HepG2 (cell line): ENCODE measurements around the gene CDK9.

Experiments
- CTCF ChIP-seq: sonication (generic); formaldehyde crosslinking; IDR thresholded peaks from 2 replicates; pipeline ENCODE4 v1.5.0; 2020; ENCODE audit warnings: mild to moderate bottlenecking, missing genetic modification reagents, moderate library complexity
- POGZ ChIP-seq: sonication (generic); formaldehyde crosslinking; IDR thresholded peaks from 2 replicates; pipeline ENCODE4 v1.4.0; 2020; ENCODE audit warnings: mild to moderate bottlenecking, missing genetic modification reagents
- POLR2A ChIP-seq, 2 experiments: IDR thresholded peaks; 2 replicates each; pipeline ENCODE4 v1.6.1; 2011; ENCODE audit warnings: low read depth in 2 of 2, low read length in 2 of 2, mild to moderate bottlenecking in 1 of 2, moderate library complexity in 1 of 2; ENCODE audit not compliant: insufficient read depth in 1 of 2
- THAP11 ChIP-seq: IDR thresholded peaks from 2 replicates; pipeline ENCODE4 v1.6.1; 2016; ENCODE audit warnings: missing biosample characterization, missing genetic modification reagents
- ZNF230 ChIP-seq: sonication (generic); formaldehyde crosslinking; IDR thresholded peaks from 2 replicates; pipeline ENCODE4 v1.4.0; 2020; ENCODE audit warnings: mild to moderate bottlenecking, missing genetic modification reagents

DNA sequence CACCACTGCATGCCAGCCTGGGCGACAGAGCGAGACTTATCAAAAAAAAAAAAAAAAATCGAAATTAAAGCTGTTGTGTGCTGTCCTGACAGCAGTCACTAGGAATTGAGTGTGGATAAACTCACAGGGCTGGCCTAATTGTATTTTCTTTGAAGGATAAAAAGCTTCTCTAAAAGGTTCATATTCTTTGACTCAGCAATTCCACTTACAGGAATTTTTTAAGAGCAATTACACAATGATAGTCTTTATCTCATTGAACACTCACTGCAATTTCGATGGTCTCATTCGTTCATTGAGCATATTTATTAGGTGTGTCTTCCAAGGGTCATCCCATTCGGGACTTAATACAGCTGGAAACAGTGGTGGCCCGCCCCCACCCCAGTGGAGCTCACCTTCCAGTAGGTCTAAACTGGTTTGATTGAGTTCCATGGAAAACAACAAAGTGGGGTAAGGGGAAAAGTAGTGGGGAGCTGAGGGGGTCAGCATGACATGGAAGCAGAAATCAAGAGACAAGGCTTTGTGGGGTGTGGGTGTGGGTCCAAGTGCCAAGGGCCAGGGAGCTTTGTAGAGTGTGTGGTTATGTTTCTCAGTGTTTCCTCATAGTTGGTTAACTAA, 6.7 kb downstream of the CDK9 start:
- TF ChIP-seq THAP11 (no peak), CTCF (CRISPR knock-in tag) (no peak), ZNF230 (CRISPR knock-in tag) (no peak), POGZ (CRISPR knock-in tag) (no peak), POLR2A (IDR thresholded peaks at IDR 0.05; ENCODE audit: insufficient read depth in 1 of 2, low read depth in 2 of 2, low read length in 2 of 2) (no peak)
